GM19452 (cell line): Measurements from ENCODE around the gene VCL.
A peak's percentile ranks its signal among the peaks of the same experiment; 100 is the strongest.
"Not testable (repeated sequence)": the region's sequence is repeated elsewhere in the genome, so short reads cannot be mapped to it uniquely, and the experiment has no call there.

Source experiments
- ATAC-seq: cut with Tn5 transposase; IDR thresholded peaks from one replicate; pipeline ENCODE4 v1.9.1; 2021; ENCODE audit not compliant: unreplicated experiment

The VCL gene

DNA sequence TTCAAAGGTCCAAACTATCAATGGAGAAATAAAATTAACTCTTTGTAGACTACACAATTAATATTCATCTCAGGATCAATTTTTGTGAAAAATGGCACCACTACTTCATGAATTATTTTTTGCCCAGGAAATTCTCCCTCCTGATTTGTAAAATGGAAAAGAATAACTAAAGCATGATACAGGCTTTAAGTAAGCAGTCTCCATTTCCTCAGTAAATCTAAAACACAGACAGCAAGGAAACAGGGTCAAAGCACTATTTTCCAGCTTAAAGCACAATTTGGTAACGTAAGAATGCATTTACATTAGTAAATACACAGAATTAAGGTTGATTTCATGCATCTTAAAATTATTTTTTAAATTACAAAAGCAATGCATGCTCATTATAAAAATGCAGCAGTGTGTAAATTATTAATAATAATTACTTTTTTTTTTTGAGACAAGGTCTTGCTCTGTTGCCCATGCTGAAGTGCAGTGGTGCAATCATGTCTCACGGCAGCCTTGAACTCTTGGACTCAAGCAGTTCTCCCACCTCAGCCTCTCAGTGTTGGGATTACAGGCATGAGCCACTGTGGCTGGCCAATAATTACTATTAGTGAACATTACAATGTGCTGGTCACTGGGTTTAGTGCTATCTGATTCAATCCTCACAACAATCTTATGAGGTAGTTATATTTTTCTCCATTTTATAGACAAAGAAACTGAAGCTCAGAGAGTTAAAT is 26.1 kb upstream of the VCL start:
- no peak for ATAC-seq

DNA sequence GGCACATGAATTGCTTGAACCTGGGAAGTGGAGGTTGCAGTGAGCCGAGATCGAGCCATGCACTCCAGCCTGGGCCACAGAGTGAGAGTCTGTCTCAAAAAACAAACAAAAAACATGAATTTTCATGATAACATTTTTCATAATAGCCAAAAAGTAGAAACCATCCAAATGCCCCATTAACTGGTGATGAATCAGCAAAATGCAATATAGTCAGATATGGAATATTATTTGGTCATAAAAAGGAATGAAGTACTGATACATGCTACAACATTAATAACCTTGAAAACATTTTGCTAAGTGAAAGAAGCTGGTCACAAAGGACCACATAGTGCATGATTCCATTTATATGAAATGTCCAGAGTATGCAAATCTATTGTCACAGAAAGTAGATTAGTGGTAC is 24.5 kb upstream of the VCL start:
- ATAC-seq: no peak

DNA sequence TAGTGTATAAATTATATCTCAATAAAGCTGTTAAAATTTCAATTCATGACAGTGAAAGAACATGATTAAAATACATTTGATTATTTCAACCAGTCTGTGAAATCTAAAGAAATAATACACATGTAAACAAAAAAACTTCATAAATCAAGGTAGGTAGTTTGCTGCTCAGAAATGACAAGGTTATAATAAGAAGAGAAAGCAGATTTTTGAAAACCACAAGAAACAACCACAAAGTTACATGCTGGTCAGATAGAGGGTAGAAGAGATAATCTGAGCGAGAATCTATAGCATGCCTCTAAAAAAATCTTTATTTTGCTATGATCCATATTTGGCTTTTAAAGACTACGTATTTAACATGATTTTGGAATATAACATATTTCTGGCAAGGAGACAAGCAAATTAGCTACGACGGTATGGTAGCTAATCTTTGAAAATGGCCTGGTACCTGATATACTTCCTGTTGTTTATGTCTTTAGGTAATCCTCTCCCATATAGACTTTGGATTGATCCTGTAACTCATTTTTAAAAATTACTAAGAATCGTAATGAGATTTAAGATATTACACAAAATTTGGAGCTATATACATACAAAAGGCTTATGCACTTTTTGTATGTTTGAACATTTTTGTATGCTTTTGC is 23.5 kb upstream of the VCL start:
- ATAC-seq: no peak

DNA sequence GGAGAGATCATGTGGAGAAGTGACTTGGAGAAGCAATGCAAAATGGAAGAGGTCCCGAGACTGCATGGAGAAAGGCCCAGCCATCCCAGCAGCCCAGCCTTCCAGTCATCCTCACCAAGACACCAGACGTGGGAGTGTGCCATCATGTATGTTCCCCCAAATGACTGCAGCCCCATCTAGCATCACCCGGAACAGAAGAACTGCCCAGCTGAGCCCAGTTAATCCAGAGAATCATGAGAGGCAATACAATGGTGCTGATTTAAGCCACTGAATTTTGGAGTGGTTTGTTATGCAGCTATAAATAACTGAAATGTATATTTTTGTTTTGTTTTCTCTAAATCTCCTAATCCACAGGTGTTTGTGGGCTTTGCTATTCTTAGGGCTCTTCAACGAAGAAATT is 22.5 kb upstream of the VCL start:
- no peak for ATAC-seq

DNA sequence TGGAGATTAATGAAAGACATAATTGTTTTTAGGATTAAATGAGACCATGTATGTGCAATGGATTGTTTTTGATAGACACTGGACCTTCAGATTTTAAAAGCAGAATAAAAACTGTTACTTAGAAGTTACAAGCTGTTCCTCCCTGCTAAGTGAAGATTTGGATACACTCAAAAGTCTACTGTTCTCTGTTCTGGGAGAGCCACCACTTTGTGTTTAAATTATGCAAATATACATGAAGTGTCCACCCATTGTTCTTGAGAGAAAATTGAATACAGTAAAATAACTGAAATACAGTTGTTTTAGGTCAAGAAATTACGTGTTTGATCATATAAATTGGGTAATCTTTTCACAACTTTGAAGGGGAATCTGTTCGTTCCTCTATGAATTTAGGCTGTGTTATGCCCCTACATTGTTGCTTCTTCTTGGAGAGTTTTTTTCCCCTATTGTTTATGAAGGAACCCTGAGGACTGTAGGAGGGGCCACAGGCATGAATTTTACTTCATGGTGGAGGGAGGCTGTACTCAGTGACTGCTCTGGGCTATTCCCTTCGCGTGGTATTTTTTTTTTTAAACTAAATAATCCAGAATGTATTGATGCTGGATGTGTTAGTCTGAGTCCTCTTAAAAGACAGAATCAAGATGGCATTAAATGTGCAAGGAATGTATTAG is 18.6 kb upstream of the VCL start:
- no peak for ATAC-seq

DNA sequence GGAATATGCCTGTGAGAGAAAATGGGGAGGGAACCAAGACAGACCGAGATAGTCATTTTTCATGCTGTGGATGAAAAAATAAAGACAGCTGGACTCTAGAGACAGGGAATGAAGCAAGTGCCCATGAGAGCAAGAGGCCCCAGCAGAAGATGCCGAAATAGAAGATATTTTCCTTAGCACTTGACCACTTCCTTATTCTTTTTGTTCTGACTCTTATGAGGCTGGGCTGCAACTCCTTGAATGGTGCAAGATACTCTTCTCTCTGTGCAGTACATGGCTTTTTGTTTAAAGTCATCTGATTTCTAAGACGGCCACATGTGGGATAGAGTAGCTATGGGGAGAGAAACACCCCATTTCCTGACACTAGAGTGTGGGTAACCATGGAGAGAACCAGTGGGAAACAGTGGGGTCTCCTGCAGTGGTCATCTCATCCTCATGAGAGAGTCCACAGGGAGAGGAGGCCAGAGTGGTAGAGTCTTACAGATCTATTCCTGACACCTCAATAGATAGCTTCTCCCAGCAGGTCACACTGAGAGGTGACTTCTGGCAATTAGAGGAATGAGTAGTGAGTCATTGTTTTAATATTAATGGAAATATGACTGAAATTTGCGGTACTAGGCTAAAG is 18.0 kb upstream of the VCL start:
- ATAC-seq: no peak

DNA sequence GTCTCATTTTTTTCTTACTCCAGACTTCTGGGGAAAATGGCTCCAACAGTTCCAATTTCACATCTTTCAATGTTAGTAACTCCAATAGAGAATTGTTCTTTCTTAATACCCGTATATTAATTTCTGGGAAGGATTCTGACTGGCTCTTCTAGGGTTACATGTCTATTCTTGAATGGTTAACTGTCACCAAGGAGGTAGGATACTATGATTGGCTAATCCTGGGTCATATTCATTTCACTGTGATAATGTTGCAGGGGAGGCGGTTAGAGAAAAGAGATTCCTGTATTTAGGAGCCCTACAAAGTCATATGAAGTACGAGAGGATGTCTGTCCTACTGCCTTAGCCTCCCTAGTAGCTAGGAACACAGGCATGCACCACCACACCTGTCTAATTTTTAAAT is 16.1 kb upstream of the VCL start:
- no peak for ATAC-seq

DNA sequence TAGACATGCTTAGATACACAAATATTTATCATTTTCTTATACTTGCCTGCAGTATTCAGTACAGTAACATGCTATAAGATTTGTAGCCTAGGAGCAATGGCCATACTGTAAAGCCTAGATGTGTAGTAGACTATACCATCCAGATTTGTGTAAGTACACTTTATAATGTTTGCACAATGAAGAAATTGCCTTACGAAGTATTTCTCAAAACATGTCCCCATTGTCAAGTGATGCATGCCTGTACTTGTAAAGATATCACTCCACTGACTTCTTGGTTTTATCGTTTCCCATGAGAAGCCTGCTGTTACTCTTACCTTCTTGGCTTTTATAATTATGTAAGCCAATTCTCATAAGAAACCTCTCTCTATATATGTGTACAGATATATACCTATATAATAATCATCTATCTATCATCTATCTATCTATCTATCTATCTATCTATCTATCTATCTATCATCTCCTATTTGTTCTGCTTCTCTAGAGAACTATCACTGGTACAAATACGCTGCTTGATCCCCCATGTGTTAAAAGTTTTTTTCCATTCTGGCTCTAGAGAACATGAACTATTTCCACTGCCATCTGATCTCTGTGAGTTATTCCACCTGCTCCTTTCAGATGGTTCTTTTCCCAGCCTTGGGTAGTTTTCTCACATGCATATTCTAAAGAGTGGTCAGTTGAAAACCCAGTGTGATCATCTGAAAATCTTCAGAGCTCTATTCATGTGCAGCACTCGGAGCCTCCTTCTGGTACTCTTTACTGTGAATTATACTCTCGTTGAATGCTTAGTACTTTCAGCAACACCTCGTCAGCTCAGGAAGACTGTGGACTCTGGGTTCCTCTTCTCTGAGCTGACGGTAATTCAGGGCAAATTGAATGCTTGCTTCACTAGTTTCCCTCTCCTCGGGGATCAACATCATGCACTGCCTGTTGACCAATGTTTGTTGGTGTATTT is 14.5 kb upstream of the VCL start:
- no peak for ATAC-seq

DNA sequence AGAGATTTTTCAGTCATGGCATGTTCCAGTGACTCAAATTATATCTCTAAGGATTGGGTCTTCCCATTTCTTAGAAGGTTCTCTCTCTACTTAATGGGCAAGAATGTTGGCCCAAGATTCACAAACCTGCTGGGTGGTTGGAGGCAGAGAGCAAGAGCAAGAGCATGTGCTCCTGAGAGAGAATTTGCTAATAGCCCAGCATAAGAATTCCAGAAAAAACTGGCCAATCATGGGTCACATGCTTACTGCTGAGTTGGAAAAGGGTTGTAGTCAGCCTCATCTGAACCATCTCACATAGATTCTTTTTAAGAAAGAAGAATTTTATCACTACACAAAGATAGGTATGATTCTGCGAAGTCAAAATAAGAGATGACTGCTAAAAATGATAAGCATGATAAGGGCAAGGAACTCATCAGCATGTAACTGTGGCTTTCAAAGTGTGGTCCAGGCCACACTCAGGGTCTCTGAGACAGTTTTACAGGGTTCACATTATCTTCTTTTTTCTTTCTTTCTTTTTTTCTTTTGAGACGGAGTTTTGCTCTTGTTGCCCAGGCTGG is 8.2 kb upstream of the VCL start:
- no peak for ATAC-seq

DNA sequence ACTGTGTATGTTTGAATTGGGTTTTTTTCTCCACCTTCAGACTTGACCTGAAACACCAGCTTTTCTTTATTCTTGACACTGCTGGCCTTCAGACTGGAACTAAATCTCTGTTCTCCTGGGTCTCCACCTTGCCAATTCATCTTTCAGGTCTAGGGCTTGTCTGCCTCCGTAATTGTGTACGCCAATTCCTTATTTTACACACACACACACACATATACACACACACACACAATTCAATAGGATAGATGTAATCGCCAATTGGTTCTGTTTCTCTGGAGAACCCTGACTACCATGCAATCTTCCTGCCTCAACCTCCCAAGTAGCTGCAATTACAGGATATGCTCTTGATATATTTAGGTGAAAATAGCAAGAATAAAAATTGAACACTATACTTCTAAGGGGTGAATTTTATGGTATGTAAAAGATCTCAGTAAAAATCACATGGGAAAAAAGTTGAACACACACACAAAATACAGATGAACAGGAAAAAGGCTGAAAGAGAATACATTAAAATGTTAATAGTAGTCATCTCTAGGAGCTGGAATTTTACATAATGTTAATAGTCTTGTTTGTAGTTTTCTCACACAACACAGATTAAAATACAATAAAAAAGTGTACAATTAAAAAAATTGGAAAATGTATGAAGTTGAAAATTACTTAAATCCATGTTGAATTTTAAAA is 6.6 kb upstream of the VCL start:
- no peak for ATAC-seq

DNA sequence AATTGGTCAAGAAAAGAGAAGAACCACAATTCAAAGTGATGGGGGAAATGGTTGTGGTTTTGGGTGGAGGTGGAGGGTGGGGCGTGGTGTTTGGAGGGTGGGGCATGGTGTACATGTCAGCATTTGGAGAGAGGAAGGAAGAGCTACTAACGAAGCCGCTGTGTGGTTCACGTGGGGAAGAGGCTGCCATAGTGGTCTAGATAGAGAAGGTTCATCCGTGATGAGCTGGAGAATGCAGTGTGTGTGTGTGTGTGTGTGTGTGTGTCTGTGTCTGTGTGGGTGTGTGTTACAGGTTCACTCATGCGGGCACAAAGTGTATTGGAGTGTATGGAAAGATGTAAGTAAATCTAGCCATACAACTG is 6.1 kb upstream of the VCL start:
- no peak for ATAC-seq

DNA sequence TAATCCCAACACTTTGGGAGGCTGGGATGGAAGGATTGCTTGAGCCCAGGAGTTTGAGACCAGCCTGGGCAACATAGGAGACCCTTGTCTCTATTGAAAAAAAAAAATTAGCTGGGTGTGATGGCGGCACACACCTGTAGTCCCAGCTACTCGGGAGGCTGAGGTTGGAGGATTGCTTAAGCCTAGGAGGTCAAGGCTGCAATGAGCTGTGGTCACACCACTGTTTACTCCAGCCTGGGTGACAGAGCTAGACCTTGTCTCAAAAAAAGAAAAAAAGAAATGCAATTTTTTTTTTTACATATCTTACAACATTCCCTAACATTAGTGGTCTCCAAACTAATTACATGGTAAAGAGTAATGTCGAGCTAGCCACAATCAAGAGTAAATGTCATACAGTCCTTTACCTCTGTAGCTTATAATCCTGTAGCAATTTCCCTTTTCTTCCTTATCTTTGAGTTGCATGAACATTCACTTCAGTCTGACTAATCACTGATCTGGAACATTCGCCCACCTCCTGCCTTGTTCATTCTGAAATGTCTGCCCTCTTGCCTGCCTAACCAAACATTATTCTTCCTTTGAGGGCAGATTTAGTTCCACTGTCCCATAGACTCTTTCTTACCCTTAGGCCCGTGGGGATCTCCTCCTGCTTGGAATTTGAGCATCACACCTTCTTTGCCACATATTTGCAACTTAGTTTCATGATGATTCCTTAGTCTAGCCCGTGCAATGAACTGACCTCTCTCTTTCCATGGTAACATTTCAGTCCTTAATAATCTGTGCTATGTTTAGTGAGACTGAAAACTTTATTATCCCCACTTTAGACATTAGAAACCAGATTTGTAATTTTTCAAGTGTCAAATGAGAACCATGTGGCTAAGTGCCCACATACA is 4.8 kb upstream of the VCL start:
- ATAC-seq: no peak

DNA sequence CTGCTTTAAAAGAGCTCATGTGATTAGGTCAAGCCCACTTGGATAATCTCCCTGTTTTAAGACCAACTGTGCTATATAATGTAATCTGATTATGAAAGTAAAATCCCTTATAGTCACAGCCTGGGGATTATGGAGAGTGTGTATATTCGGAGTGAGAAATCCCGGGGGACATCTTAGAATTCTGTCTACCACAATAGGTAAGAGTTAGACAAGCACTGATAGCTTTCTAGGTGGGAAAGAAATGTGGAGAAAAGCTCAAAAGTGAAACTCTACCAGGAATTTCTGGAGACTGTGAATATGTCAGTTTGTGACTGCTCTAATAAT is 2.9 kb upstream of the VCL start:
- ATAC-seq: no peak

DNA sequence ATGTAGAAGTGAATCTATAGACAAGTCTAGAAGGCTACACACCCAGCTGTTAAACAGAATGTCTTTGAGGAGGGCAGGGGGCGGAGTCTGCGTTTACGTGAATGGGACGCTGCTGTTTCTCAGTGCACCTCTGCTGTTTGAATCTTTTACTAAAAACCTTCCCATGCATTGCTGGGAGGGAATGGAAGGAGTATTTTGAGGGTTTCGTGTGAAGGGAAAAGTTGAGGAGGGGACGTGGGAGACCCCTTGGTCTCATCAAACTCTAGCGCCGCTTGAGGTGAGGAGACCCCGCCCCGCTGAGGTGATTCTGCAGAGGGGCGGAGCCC is 492 bp upstream of the VCL start:
- ATAC-seq: peak; percentile 29

DNA sequence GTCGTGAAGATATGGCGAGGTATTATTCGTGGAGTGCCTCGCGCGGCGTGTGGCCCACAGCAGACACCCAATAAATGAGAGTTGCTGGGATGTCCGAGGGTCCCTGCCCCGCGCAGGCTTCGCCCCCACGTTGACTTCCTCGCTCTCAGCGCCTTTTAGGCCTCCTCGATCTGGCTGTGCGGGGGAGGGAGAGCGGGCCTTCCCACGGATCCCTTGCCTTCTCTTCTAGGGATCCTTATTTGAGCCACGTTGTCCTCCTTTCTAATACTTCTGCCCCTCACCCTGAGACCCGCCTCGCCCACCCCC is 660 bp downstream of the VCL start:
- no peak for ATAC-seq

DNA sequence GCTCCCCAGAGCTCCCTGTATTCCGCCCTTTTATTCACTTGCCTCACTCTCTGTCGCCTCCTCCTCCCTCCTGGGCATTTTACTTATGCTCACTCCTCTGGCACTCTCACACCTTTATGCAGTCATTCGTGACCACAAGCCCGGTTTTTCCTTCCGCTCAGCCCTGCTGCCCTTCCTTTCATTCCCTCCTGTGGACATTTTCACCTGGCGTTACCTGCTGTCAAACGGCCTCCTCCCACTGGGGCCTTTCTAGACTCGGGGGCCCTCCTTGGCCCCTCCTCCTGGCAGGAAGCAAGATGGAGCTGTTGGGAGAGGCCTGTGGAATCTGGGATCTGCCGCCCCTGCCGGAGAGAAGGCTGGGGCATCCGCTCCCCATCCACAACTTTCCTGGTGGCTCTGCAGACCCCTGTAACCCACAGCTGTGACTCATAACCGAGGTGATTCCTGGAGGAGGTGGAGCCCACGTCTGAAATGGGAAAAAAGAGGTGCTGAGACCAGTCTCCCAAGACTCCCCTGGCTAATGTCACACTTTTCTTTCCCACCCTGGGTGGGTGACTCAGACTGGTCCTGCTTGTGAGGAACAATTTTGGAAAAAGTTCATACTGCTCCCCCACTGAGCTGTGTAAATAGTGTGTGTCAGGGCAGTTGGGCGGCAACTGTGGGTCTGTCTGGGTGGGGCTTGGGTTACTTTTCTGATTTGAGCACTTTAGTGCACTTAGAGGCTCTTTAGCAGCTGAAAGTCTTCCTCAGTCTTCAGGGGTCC is 1.2 kb downstream of the VCL start:
- ATAC-seq: no peak

DNA sequence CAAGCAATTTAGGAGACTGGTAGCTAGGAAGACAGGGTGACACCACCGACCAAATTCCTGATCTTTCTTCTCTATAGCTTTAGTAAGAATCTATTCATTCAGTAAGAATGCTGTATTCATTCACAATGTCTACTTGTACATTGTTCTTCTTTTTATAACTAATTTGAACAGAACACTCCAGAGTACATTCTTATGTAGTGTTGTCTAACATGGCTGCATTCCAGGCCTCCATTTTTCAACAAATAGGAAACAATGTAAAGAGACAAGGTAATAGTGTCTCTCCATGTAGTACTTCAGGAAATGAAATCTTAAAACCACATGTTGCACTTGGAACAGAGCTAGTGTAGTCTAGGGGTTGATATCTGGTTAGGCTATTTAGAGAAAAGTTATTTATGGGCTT is 1.8 kb downstream of the VCL start:
- ATAC-seq: no peak

DNA sequence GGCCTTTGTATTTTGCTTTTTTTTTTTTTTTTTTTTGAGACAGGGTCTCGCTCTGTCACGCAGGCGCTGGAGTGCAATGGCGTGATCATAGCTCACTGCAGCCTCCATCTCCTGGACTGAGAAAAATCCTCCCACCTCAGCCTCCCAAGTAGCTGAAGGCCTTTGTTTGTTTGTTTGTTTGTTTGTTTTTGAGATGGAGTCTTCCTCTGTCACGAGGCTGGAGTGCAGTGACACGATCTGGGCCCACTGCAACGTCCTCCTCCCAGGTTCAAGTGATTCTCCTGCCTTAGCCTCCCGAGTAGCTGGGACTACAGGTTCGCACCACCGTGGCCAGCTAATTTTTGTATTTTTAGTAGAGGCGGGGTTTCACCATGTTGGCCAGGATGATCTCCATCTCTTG is 2.3 kb downstream of the VCL start:
- not testable (repeated sequence) for ATAC-seq
